Measurements from ENCODE around the gene GCLC. TPM values are rescaled to one million over a fixed set of nuclear protein-coding genes. Genes with fewer than 3 reads are reported as not detected.

Gene GCLC
- total and polyA plus RNA-seq, 10 of the 15 experiments (the other 5 are each of a cell fraction or from before 2014, with no cell fraction given), result 6.5 to 23.6 (median 12.5) TPM

GRCh38 chr6:53547811-53548496, 3.1 kb upstream of the GCLC start (continued):
- TF ChIP-seq SKIL (IDR thresholded peaks at IDR 0.05; ENCODE audit: low read depth, poor library complexity, severe bottlenecking) (no peak), FOXK2 (IDR thresholded peaks at IDR 0.05) (peak; percentile 86), CBX3 (IDR thresholded peaks at IDR 0.05; ENCODE audit: borderline replicate concordance, low read depth) (no peak), YBX1 (IDR thresholded peaks at IDR 0.05) (no peak), CHD2 (IDR thresholded peaks at IDR 0.05; ENCODE audit: borderline replicate concordance, low read depth, low read length) (peak; percentile 78), TBL1XR1 (IDR thresholded peaks at IDR 0.05; ENCODE audit: low read depth, low read length) (peak; percentile 64; the same call in 1 of the 2 replicates), ZNF687 (IDR thresholded peaks at IDR 0.05) (peak; percentile 73), ZNF592 (IDR thresholded peaks at IDR 0.05) (no peak), JUND (IDR thresholded peaks at IDR 0.05; ENCODE audit: low read depth, low read length) (peak; percentile 29; the same call in 1 of the 2 replicates), MXI1 (IDR thresholded peaks at IDR 0.05; ENCODE audit: low read depth, low read length) (peak; percentile 58; the same call in 1 of the 2 replicates), NKRF (conservative IDR thresholded peaks at IDR 0.05) (peak; percentile 39; the same call in 1 of the 2 replicates), KAT2A (conservative IDR thresholded peaks at IDR 0.05; ENCODE audit: control insufficient read depth, low read depth, low read length) (no peak), TCF12 (IDR thresholded peaks at IDR 0.05; ENCODE audit: low read depth, low read length) (0 out of 2 replicates have a peak, but pooled peaks have one; percentile 56), TCF7 (IDR thresholded peaks at IDR 0.05; ENCODE audit: borderline replicate concordance) (no peak), ELK1 (IDR thresholded peaks at IDR 0.05; ENCODE audit: low read depth, low read length) (no peak), POLR2A (IDR thresholded peaks at IDR 0.05; ENCODE audit: low read depth, low read length) (no peak; the same call in 1 of the 2 replicates)

Data from GM12878 (cell line).